NCI-H526 (cell line): Measurements from ENCODE around the gene EIF4H.
"Not testable (repeated sequence)": the region's sequence is repeated elsewhere in the genome, so short reads cannot be mapped to it uniquely, and the experiment has no call there.

ENCODE experiments used
- DNase-seq, 2 experiments: peaks; one replicate each; lab custom pipeline; 2025; lab: John Stamatoyannopoulos, UW

The EIF4H gene

GRCh38 chr7:74224907-74225306 lies 50.8 kb downstream of the EIF4H start:
- not testable (repeated sequence) for DNase-seq

- DNase-seq = no peak
Observed at GRCh38 chr7:74225400-74225799, 51.2 kb downstream of the EIF4H start.

DNA sequence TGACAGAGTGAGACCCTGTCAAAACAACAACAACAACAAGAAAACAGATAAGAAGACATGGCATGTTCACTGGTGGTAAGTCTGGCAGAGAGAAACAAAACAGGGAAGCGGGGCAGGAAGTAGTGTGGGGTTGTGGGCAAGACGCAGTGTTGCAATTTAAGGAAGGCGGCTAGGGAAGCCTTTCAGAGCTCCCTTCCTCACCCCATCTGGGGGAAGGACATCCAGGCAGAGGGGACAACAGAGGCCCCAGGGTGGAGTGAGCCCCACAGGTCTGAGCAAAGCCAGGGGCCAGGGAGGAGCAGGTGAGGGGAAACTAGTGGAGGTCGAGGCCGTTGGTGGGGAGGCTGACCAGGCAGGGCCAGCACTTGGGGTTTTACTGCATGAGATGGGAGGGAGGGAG lies 52.5 kb downstream of the EIF4H start:
- no peak for DNase-seq

GRCh38 chr7:74228951-74229900 lies 55.1 kb downstream of the EIF4H start:
- no peak for DNase-seq

DNA sequence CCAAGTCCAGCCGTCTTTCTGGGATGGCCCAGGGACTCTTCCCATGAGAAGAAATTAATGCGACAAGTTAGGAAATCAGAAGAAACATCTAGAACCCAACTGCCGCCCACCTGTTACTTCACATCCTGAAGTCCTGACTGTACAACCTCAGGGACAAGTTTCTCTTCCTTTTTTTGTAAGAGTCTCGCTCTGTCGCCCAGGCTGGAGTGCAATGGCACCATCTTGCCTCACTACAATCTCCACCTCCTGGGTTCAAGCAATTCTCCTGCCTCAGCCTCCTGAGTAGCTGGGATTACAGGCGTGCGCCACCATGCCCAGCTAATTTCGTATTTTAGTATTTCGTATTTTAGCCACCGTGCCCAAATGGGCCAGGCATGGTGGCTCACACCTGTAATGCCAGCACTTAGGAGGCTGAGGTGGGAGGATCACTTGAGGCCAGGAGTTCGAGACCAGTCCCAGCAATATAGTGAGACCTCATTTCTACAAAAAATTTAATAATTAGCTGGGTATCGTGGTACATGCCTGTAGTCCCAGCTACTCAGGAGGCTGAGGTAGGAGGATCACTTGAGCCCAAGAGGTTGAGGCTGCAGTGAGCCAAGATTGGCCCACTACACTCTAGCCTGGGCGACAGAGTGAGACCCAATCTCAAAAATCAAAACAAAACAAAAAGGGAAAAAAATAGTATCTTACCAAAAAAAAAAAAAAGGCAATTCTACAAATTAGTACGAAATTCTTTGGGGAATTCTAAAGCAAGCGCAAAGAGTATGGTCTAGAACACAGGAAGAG lies 56.5 kb downstream of the EIF4H start:
- DNase-seq = no peak

DNA sequence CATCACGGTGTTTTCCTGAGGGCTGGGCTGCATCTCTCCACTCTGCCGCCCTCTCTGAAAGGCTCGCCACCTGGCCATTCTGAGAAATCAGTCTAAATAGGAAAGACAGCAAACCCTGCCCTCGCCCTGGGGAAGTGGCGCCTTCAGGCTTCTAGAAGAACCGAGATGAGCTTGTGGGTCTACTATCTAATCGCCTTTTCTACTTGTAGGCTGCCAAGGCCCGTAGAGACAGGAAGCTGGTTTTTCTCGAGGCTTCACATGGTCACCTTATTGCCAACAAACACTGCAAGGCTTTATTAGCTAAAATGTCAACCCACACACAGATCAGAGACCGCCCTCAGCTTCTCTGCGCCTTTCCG lies 57.1 kb downstream of the EIF4H start:
- no peak for DNase-seq

GRCh38 chr7:74233655-74234285 lies 59.6 kb downstream of the EIF4H start:
- DNase-seq = peak; percentile 82 to 83

DNA sequence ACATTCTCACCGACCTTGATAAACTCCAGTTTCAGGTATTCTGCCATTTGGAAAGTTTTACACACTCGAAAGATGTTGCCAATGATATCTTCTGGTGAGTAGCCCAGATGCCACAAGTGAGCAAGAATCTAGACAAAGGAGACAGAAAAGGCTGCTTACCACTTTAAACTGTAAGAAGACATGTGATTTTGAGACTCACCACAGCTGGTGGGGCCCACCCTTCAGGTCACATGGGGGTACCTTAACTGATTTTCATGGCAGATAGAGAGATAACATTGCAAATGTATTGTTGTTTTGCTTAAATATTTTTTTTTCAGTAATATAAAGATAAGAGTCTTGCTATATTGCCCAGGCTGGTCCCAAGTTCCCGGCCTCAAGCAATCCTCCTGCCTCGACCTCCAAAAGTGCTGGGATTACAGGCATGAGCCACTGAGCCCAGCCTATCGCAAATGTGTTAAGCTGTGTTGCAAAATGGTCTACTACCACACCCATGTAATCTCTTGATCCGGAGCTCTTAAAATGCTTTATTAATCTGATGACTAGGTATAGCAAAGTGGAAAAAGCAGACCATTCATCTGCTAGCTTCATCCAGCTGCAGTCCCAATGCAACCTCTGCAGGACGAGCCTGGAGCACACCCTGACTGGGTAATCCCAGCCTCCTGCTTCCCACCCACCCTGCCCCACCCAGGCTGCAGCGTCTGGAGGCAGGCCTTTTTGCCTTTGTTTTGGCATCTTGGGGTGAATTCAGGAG lies 61.5 kb downstream of the EIF4H start:
- DNase-seq = no peak

DNA sequence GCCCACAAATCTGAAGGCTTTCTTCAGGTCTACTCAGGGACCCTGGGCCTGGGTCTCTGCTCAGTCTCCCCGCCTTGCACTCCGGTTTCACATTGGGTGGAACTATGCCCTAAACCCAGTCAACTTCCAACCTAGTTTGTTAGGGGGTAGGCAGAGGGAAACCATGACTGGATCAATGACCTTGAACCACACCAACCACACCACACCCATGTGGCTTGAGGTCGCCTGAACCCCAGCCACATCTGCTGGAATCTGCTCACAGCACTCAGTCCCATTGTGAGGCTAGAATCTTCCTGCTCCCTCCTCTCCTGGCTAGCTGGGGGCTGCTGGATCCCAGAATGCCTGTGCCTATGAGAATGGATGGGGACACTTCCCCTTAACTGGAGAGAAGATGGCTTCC lies 62.1 kb downstream of the EIF4H start:
- DNase-seq = no peak

- DNase-seq = no peak
Observed at GRCh38 chr7:74240482-74240881, 66.3 kb downstream of the EIF4H start.

DNA sequence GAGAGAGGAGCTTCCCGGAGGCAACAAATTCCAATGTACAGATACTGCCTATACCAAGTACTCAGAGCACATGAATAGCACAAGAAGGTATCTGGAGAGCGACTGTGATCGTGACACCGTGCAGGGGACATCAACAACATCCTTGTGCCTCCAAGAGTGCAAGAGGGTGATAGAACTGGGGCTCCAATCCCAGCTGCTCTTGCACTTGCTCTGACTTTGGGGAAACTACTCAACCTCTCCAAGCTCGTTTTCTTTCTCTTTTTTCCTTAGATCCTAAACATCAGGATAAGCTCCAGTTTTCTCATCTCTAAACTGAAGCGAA lies 67.9 kb downstream of the EIF4H start:
- DNase-seq = no peak

GRCh38 chr7:74246497-74246896 lies 72.3 kb downstream of the EIF4H start:
- DNase-seq = no peak
